ENCODE measurements around the gene JAM3. TPM values are rescaled to one million over a fixed set of nuclear protein-coding genes. Genes with fewer than 3 reads are reported as not detected.
A peak's percentile ranks its signal among the peaks of the same experiment; 100 is the strongest.

The JAM3 gene
- total RNA-seq, 1 donor from 2014 or later = 438 TPM

DNA sequence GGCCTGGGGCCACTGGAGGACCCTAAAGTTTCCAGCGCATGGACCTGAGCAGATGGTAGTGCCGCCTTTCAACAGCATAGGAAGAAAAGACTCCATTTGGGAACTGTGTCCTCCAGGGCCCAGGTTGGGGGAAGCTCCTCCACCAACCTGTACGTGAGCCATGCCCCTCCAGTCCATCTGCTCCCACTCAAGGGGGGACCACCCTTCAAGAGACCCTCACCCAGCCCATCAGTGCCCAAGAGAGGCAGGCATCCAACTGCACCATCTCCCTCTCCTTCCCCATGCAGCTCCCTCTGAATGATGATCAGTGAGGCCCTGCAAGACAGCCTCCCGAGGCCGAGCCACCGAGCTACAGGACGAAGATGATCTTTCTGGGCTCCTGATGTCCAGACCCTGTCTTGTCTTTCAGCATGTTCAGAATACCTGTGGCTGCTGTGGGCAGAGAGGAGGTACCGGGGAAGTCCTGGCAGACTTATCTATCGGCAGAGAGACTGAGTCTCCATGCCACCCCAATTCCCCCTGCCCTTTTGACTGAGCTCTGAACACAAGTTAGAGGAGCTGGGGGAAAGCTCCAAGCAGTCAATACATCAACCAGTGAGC is 25.0 kb upstream of the JAM3 start:
- no peaks in the 10 kb centered on the region for H3K9me3 Mint-ChIP-seq (ENCODE audit: unreplicated experiment)
- peaks cover 9% of the 10 kb centered on the region for H3K27me3 Mint-ChIP-seq (ENCODE audit: unreplicated experiment)
- H3K27ac Mint-ChIP-seq (ENCODE audit: unreplicated experiment) = no peak overlapping the region
- no peaks in the 10 kb centered on the region for H3K36me3 Mint-ChIP-seq (ENCODE audit: low read depth, unreplicated experiment)
- DNase-seq (ENCODE audit: low spot score) = no peak
- H3K4me3 Mint-ChIP-seq (ENCODE audit: unreplicated experiment) = no peak overlapping the region
- TF ChIP-seq, protein P1, sequence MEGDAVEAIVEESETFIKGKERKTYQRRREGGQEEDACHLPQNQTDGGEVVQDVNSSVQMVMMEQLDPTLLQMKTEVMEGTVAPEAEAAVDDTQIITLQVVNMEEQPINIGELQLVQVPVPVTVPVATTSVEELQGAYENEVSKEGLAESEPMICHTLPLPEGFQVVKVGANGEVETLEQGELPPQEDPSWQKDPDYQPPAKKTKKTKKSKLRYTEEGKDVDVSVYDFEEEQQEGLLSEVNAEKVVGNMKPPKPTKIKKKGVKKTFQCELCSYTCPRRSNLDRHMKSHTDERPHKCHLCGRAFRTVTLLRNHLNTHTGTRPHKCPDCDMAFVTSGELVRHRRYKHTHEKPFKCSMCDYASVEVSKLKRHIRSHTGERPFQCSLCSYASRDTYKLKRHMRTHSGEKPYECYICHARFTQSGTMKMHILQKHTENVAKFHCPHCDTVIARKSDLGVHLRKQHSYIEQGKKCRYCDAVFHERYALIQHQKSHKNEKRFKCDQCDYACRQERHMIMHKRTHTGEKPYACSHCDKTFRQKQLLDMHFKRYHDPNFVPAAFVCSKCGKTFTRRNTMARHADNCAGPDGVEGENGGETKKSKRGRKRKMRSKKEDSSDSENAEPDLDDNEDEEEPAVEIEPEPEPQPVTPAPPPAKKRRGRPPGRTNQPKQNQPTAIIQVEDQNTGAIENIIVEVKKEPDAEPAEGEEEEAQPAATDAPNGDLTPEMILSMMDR (IDR thresholded peaks at IDR 0.05; ENCODE audit: unreplicated experiment) = no peak
- peaks cover 21% of the 10 kb centered on the region for H3K4me1 Mint-ChIP-seq (ENCODE audit: unreplicated experiment)

DNA sequence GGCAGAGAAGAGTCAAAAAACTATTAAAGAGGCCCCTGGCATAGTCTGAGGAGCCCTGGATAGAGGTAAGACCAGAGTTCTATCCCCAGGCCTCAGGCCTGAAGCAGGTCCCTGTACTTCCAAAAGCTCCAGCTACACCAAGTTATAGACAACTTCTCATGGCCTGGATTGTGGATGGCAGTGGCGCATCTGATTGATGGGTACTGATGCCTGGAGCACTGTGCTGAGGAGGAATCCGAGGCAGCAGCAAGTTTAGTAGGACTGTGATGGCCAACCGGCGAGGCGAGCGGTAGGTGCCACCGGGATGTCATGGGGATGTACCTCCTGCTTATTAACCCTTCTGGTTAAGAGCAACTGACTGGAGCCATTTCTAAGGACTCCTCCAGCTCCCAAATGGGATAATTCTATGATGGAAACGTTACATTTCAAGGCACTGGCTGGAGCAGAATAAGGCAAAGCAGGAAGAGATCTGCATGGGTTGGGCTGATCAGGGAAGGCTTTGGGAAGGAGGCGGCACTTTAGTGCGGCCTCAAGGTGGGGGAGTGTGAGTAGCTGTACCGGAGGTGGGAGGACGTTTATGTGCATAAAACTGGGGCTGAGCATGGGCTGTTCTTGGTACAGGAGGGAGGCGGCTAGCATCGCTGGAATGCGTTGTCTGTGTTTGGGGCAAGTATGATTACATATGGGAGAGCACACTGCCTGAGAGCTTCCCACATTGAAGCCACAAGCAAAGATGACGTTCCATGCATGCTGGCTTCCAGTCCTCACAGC is 24.2 kb upstream of the JAM3 start:
- DNase-seq (ENCODE audit: low spot score) = no peak
- peaks cover 9% of the 10 kb centered on the region for H3K27me3 Mint-ChIP-seq (ENCODE audit: unreplicated experiment)
- no peaks in the 10 kb centered on the region for H3K9me3 Mint-ChIP-seq (ENCODE audit: unreplicated experiment)
- no peak overlapping the region for H3K4me3 Mint-ChIP-seq (ENCODE audit: unreplicated experiment)
- peak overlapping the region; percentile 32 for H3K27ac Mint-ChIP-seq (ENCODE audit: unreplicated experiment)
- peaks cover 24% of the 10 kb centered on the region for H3K4me1 Mint-ChIP-seq (ENCODE audit: unreplicated experiment)
- TF ChIP-seq, protein P1 (IDR thresholded peaks at IDR 0.05; ENCODE audit: unreplicated experiment) = no peak
- H3K36me3 Mint-ChIP-seq (ENCODE audit: low read depth, unreplicated experiment) = no peaks in the 10 kb centered on the region

DNA sequence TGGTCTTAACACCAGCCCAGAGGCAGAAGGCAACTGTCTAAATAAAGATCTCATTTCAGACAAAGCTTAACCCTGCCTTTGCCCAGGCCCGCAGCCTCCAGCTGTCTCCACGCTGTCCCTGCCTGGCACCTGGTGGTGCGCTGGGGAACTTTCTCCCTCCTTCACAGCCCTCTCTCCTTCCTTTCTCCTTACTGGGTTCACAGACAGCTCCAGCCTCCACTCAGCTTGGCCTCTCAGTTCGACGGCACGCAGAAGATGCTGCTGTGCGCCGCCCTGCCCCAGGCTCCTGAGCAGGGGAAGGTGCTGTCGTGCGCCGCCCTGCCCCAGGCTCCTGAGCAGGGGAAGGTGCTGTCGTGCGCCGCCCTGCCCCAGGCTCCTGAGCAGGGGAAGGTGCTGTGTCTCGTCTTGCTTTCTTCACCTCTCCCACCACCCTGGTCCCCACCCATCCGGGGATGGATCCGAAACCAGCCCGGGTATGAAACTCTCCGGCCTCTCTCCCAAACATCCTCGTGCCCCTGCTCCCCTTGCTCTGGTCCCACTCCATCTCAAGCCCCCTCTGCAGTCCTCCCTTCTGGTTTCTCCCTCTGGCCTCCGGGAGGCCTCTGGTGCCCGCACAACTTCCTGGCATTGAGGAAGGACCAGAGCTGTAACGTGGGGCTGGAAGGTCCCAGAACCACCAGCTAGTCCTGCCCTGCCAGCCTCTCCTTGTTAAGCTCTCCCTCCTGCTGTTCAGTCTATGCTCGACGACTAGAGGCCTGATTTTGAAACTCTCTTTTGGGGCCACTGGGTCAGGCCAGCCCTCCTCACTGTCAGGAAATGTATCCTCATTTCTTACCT is 22.9 kb upstream of the JAM3 start:
- no peak overlapping the region for H3K27ac Mint-ChIP-seq (ENCODE audit: unreplicated experiment)
- H3K4me3 Mint-ChIP-seq (ENCODE audit: unreplicated experiment) = no peak overlapping the region
- TF ChIP-seq, protein P1 (IDR thresholded peaks at IDR 0.05; ENCODE audit: unreplicated experiment) = no peak
- H3K9me3 Mint-ChIP-seq (ENCODE audit: unreplicated experiment) = no peaks in the 10 kb centered on the region
- H3K27me3 Mint-ChIP-seq (ENCODE audit: unreplicated experiment) = peaks cover 9% of the 10 kb centered on the region
- H3K36me3 Mint-ChIP-seq (ENCODE audit: low read depth, unreplicated experiment) = no peaks in the 10 kb centered on the region
- peaks cover 33% of the 10 kb centered on the region for H3K4me1 Mint-ChIP-seq (ENCODE audit: unreplicated experiment)
- DNase-seq (ENCODE audit: low spot score) = peak; percentile 50

DNA sequence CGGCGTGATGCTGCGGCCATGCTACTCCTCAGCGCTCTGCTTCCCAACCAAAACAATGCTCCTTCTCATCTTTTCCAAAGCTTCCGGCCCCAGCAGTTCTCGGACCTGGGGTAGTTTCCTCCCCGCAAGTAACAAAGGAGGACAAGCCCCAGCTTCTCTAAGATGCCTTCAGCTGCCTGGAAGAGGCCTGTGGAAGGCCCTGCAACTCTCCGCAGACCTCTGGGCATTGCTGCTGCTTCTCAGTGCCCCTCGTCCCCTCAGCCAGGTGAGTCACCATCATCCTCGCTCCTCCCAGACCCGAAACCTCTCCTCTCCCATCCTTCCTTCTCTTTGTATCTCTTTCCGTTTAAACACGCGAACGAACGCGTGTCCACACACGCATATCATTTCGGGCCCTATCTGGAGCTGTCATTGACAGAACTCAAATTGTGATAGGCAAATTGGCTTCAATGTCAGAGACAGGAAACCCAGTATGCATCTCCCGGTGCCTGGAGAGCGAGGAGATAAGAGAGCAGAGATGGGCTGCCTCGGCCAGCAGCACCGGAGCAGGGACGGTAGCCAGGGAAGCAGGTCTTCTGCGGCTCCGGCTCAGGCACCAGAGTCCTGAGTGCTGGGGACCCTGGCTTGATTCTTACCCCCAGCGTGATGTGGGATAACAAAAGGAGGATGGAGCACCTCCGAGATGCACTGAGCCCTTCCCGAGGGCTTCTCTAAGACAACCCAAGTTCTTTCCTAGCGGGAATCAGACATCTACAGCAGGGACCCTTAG is 22.0 kb upstream of the JAM3 start:
- Mint-ChIP-seq H3K27ac (ENCODE audit: unreplicated experiment) (no peak overlapping the region), H3K9me3 (ENCODE audit: unreplicated experiment) (no peaks in the 10 kb centered on the region), H3K4me1 (ENCODE audit: unreplicated experiment) (peaks cover 36% of the 10 kb centered on the region), H3K27me3 (ENCODE audit: unreplicated experiment) (peaks cover 7% of the 10 kb centered on the region), H3K36me3 (ENCODE audit: low read depth, unreplicated experiment) (no peaks in the 10 kb centered on the region), H3K4me3 (ENCODE audit: unreplicated experiment) (no peak overlapping the region)
- DNase-seq (ENCODE audit: low spot score) = no peak
- TF ChIP-seq, protein P1 (IDR thresholded peaks at IDR 0.05; ENCODE audit: unreplicated experiment) = no peak

Data from endothelial cell (in vitro differentiated cells).